Caco-2 (cell line): ENCODE data around the gene IQGAP2. TPM values are rescaled to one million over a fixed set of nuclear protein-coding genes. Genes with fewer than 3 reads are reported as not detected.
A peak's percentile ranks its signal among the peaks of the same experiment; 100 is the strongest.
"Not testable (repeated sequence)": the region's sequence is repeated elsewhere in the genome, so short reads cannot be mapped to it uniquely, and the experiment has no call there.

Source experiments
- BruUV-seq: library from RNA; stranded (reverse); fragments of 400-500 nt; replicated peaks from 2 replicates; lab custom pipeline; 2021; lab: Mats Ljungman, UMichigan
- CTCF ChIA-PET: fragments of 300-600 bp; sonication (Branson Sonifier 250); formaldehyde crosslinking; loops from one replicate; lab custom pipeline; 2022; ENCODE audit warnings: antibody characterized with exemption; lab: Charles Lee
- POLR2A ChIA-PET: fragments of 300-600 bp; sonication (Branson Sonifier 250); formaldehyde crosslinking; loops from one replicate; lab custom pipeline; 2022; ENCODE audit warnings: antibody characterized with exemption; lab: Charles Lee
- DNase-seq, 2 experiments: peaks; one replicate each; pipeline versions ENCODE4 v3.0.0 to v3.0.0-alpha.2; 2020 to 2022
- H3K27me3 ChIP-seq: replicated peaks from 2 replicates; pipeline ENCODE4 v1.6.0; 2011; ENCODE audit warnings: low read length; ENCODE audit not compliant: control insufficient read depth, insufficient read depth
- H3K36me3 ChIP-seq: 2 replicates; pipeline ENCODE4 v1.5.1; 2011; ENCODE audit warnings: low read length; ENCODE audit not compliant: control insufficient read depth, insufficient read depth
- H3K4me1 ChIP-seq: fragments of 250-450 bp; sonication (Bioruptor Pico); 2 replicates; pipeline ENCODE4 v1.5.1; 2020; ENCODE audit warnings: mild to moderate bottlenecking
- H3K4me3 ChIP-seq: 2 replicates; pipeline ENCODE4 v1.5.1; 2011; ENCODE audit warnings: low read depth, mild to moderate bottlenecking, control low read depth, low read length
- H3K9me3 ChIP-seq: fragments of 250-450 bp; sonication (Bioruptor Pico); 2 replicates; pipeline ENCODE4 v1.5.1; 2020; ENCODE audit warnings: mild to moderate bottlenecking, moderate library complexity
- H3K27ac Mint-ChIP-seq: one replicate; pipeline ENCODE4 v1.8.0; 2022; ENCODE audit warnings: mixed read lengths; ENCODE audit not compliant: unreplicated experiment
- H3K27me3 Mint-ChIP-seq: one replicate; pipeline ENCODE4 v1.8.0; 2022; ENCODE audit warnings: mixed read lengths; ENCODE audit not compliant: insufficient read depth, unreplicated experiment
- H3K36me3 Mint-ChIP-seq: one replicate; pipeline ENCODE4 v1.8.0; 2022; ENCODE audit warnings: mild to moderate bottlenecking, mixed read lengths; ENCODE audit not compliant: insufficient read depth, unreplicated experiment
- H3K4me1 Mint-ChIP-seq: one replicate; pipeline ENCODE4 v1.8.0; 2022; ENCODE audit warnings: low read depth, mixed read lengths; ENCODE audit not compliant: unreplicated experiment
- H3K4me3 Mint-ChIP-seq: one replicate; pipeline ENCODE4 v1.8.0; 2022; ENCODE audit warnings: mild to moderate bottlenecking, moderate library complexity, mixed read lengths; ENCODE audit not compliant: unreplicated experiment
- H3K9me3 Mint-ChIP-seq: one replicate; pipeline ENCODE4 v1.8.0; 2022; ENCODE audit warnings: mixed read lengths; ENCODE audit not compliant: unreplicated experiment
- intact Hi-C: fragments of 100-400 bp; cut with micrococcal nuclease; formaldehyde crosslinking; loops from one replicate; pipeline ENCODE4 v1.10.0; 2022; ENCODE audit not compliant: unreplicated experiment
- total RNA-seq: library from RNA; stranded (reverse); gene quantifications from 2 replicates; pipeline ENCODE4 v1.2.3, GENCODE V29; 2022
- TF ChIP-seq, protein P1 (sequence below), 2 experiments: fragments of 200-600 bp in 1 of 2; IDR thresholded peaks; 1 replicate in 1 of 2; 2 replicates in 1 of 2; pipeline versions ENCODE4 v1.5.1 to v1.8.0; 2011 to 2022; ENCODE audit warnings: antibody characterized with exemption in 1 of 2, control low read depth in 1 of 2, inconsistent platforms in 1 of 2, low read depth in 1 of 2, low read length in 1 of 2, mild to moderate bottlenecking in 1 of 2, moderate library complexity in 1 of 2; ENCODE audit not compliant: insufficient read depth in 1 of 2, severe bottlenecking in 1 of 2, unreplicated experiment in 1 of 2

Gene IQGAP2
- total RNA-seq, 1 experiment from 2014 or later, result 89.4 TPM

DNA sequence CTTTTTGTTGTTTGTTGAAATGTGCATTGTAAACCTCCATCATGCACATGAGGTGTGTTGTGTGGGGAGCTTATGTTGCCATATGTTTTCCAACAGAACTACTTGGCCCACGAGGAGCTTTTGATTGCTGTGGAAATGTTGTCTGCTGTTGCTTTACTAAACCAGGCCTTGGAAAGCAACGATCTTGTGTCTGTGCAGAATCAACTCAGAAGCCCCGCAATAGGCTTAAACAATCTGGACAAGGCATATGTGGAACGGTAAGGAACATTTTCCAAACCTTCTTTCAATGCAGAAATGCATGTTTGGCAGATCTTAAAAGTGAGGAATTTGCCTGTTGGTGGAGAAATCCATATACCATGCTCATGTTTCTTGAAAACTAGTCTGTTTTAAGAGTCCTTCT lies 197.6 kb downstream of the IQGAP2 start:
- ChIA-PET POLR2A (no interaction called here), CTCF (interaction anchor here (0.5 to 0.6 kb wide), 2 partner anchors 145 to 1233 kb away, joined by 3 read pairs; no protein-coding TSS in a partner anchor)
- H3K27ac Mint-ChIP-seq, result no peak overlapping the region
- BruUV-seq, result no TSS peak
- peaks cover 66% of the 10 kb centered on the region for H3K36me3 Mint-ChIP-seq
- H3K9me3 ChIP-seq, result no peaks in the 10 kb centered on the region
- H3K4me1 Mint-ChIP-seq, result peaks cover 9% of the 10 kb centered on the region
- H3K27me3 ChIP-seq, result no peaks in the 10 kb centered on the region
- no peak overlapping the region for H3K4me3 Mint-ChIP-seq
- no peak for DNase-seq
- no peak overlapping the region for H3K4me3 ChIP-seq
- TF ChIP-seq, protein P1, sequence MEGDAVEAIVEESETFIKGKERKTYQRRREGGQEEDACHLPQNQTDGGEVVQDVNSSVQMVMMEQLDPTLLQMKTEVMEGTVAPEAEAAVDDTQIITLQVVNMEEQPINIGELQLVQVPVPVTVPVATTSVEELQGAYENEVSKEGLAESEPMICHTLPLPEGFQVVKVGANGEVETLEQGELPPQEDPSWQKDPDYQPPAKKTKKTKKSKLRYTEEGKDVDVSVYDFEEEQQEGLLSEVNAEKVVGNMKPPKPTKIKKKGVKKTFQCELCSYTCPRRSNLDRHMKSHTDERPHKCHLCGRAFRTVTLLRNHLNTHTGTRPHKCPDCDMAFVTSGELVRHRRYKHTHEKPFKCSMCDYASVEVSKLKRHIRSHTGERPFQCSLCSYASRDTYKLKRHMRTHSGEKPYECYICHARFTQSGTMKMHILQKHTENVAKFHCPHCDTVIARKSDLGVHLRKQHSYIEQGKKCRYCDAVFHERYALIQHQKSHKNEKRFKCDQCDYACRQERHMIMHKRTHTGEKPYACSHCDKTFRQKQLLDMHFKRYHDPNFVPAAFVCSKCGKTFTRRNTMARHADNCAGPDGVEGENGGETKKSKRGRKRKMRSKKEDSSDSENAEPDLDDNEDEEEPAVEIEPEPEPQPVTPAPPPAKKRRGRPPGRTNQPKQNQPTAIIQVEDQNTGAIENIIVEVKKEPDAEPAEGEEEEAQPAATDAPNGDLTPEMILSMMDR (IDR thresholded peaks at IDR 0.05; ENCODE audit: insufficient read depth in 1 of 2, low read depth in 1 of 2, low read length in 1 of 2, severe bottlenecking in 1 of 2, unreplicated experiment in 1 of 2), result no peak
- no peaks in the 10 kb centered on the region for H3K36me3 ChIP-seq
- intact Hi-C loops, result loop anchor here (1.0 to 5.0 kb wide), 4 partner anchors 41 to 417 kb away; no protein-coding TSS in a partner anchor
- no peaks in the 10 kb centered on the region for H3K9me3 Mint-ChIP-seq
- no peaks in the 10 kb centered on the region for H3K4me1 ChIP-seq
- no peaks in the 10 kb centered on the region for H3K27me3 Mint-ChIP-seq

DNA sequence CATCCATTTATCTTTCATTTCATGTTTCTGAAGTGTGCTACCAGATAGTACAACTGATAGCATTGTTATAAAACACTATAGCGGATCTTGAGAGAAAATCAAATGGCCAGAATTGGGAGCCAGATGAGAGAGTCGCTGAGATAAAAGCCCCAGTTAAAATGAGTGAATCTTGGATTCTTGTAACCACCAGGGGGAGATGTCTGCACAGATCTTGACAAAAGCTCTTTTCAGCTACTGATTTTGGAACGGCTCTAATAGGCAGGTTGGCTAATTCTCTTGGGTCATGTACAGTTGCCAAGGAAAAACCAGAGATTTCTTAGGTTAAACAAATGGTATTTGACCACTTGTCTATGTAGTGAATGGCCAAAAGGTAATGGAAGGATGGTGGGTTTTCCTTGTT lies 198.4 kb downstream of the IQGAP2 start:
- BruUV-seq, result no TSS peak

DNA sequence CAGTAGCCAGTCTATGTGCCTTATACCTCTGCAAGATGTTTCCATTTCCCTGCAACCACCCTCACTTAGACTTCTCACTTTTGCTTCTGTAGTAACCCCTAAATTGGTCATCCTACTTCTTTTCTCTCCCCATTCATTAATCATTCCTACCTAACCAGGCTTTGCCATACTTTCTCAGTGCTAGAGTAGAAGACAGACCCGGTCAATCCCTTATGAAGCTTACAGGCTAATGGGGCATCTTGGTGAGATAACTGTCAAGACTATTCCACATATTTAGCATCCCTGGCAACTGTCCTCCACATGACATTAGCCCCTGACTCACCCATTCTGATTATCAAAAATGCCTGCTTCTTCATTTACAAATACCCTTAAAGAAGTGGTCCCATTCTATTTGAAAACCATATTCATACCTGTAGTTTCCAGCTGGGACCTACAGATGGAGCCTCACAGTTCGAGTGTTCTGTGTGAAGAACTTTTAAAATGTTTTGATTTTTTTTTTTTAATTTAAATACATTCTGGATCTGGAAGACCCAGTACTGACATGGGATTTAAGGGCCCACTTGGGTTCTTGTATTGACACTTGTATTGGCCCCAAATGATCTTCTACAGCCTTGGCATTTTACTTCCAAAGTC lies 199.1 kb downstream of the IQGAP2 start:
- Mint-ChIP-seq H3K4me3 (no peak overlapping the region), H3K27me3 (no peaks in the 10 kb centered on the region), H3K9me3 (no peaks in the 10 kb centered on the region), H3K4me1 (peaks cover 9% of the 10 kb centered on the region), H3K27ac (no peak overlapping the region), H3K36me3 (peaks cover 57% of the 10 kb centered on the region)
- TF ChIP-seq, protein P1 (IDR thresholded peaks at IDR 0.05; ENCODE audit: insufficient read depth in 1 of 2, low read depth in 1 of 2, low read length in 1 of 2, severe bottlenecking in 1 of 2, unreplicated experiment in 1 of 2), result peak in 1 of 2 experiments; percentile 18
- ChIA-PET POLR2A (no interaction called here), CTCF (interaction anchor here (0.5 to 1.6 kb wide), 7 partner anchors 19 to 173 kb away, joined by 3 to 47 read pairs (median 3); no protein-coding TSS in a partner anchor)
- DNase-seq, result no peak
- Histone ChIP-seq H3K4me1 (no peaks in the 10 kb centered on the region), H3K36me3 (no peaks in the 10 kb centered on the region), H3K4me3 (no peak overlapping the region), H3K9me3 (no peaks in the 10 kb centered on the region), H3K27me3 (no peaks in the 10 kb centered on the region)
- BruUV-seq, result no TSS peak
- intact Hi-C loops, result loop anchor here (5.0 kb wide), 1 partner anchor 415 kb away; no protein-coding TSS in a partner anchor

More for the DNA sequence above, 198.4 kb downstream of the IQGAP2 start:
- intact Hi-C loops, result loop anchor here (1.0 to 5.0 kb wide), 4 partner anchors 40 to 416 kb away; no protein-coding TSS in a partner anchor
- Mint-ChIP-seq H3K36me3 (peaks cover 61% of the 10 kb centered on the region), H3K9me3 (no peaks in the 10 kb centered on the region), H3K4me1 (peaks cover 9% of the 10 kb centered on the region), H3K27me3 (no peaks in the 10 kb centered on the region), H3K4me3 (no peak overlapping the region), H3K27ac (no peak overlapping the region)
- no peaks in the 10 kb centered on the region for H3K36me3 ChIP-seq
- TF ChIP-seq, protein P1 (IDR thresholded peaks at IDR 0.05; ENCODE audit: insufficient read depth in 1 of 2, low read depth in 1 of 2, low read length in 1 of 2, severe bottlenecking in 1 of 2, unreplicated experiment in 1 of 2), result peak; percentile 70 to 82
- POLR2A ChIA-PET, result no interaction called here
- H3K27me3 ChIP-seq, result no peaks in the 10 kb centered on the region
- no peaks in the 10 kb centered on the region for H3K4me1 ChIP-seq
- no peak overlapping the region for H3K4me3 ChIP-seq
- DNase-seq, result peak in 1 of 2 experiments; percentile 62
- CTCF ChIA-PET, result interaction anchor here (0.5 to 1.6 kb wide), 8 partner anchors 18 to 231 kb away, joined by 3 to 47 read pairs (median 4); partner anchors contain the start of gene IQGAP2
- H3K9me3 ChIP-seq, result no peaks in the 10 kb centered on the region

DNA sequence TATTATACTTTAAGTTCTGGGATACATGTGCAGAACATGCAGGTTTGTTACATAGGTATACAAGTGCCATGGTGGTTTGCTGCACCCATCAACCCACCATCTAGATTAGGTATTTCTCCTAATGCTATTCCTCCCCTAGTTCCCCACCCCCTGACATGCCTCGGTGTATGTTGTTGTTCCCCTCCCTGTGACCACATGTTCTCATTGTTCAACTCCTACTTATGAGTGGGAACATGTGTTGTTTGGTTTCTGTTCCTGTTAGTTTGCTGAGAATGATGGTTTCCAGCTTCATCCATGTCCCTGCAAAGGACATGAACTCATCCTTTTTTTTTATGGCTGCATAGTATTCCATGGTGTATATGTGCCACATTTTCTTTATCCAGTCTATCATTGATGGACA lies 200.9 kb downstream of the IQGAP2 start:
- intact Hi-C loops, result loop anchor here (5.0 kb wide), 1 partner anchor 413 kb away; no protein-coding TSS in a partner anchor
- H3K27me3 Mint-ChIP-seq, H3K4me3 Mint-ChIP-seq, H3K9me3 ChIP-seq, H3K4me3 ChIP-seq, H3K36me3 ChIP-seq, CTCF ChIA-PET, BruUV-seq, POLR2A ChIA-PET, H3K9me3 Mint-ChIP-seq, H3K27me3 ChIP-seq, H3K27ac Mint-ChIP-seq, DNase-seq, H3K4me1 Mint-ChIP-seq, H3K4me1 ChIP-seq: not testable (repeated sequence)
- H3K36me3 Mint-ChIP-seq, result peaks cover 65% of the 10 kb centered on the region
